Stimulated activated CD4-positive, alpha-beta T cell treated with anti-CD3 and anti-CD28 coated beads, Interleukin-4, amount 100 ng/mL, for 24 hours (primary cell): ENCODE measurements around the gene IL4R.
"Not testable (repeated sequence)": the region's sequence is repeated elsewhere in the genome, so short reads cannot be mapped to it uniquely, and the experiment has no call there.

Experiments
- DNase-seq: peaks from one replicate; pipeline ENCODE4 v3.0.0-alpha.2; 2020

The IL4R gene

GRCh38 chr16:27385398-27385797, 71.6 kb downstream of the IL4R start:
- no peak for DNase-seq

- no peak for DNase-seq
Observed at GRCh38 chr16:27386674-27387073, 72.9 kb downstream of the IL4R start.

GRCh38 chr16:27387724-27388123, 74.0 kb downstream of the IL4R start:
- DNase-seq, result no peak

GRCh38 chr16:27389272-27389961, 75.6 kb downstream of the IL4R start:
- no peak for DNase-seq

GRCh38 chr16:27390151-27390550, 76.4 kb downstream of the IL4R start:
- DNase-seq, result no peak

- DNase-seq, result no peak
Observed at GRCh38 chr16:27392671-27393070, 78.9 kb downstream of the IL4R start.

- DNase-seq, result no peak
Observed at GRCh38 chr16:27394516-27394915, 80.7 kb downstream of the IL4R start.

- DNase-seq, result not testable (repeated sequence)
Observed at GRCh38 chr16:27398341-27398893, 84.6 kb downstream of the IL4R start.

- no peak for DNase-seq
Observed at GRCh38 chr16:27398894-27399853, 85.4 kb downstream of the IL4R start.

- DNase-seq, result no peak
Observed at GRCh38 chr16:27399969-27400368, 86.2 kb downstream of the IL4R start.

GRCh38 chr16:27400751-27401620, 87.2 kb downstream of the IL4R start:
- no peak for DNase-seq

GRCh38 chr16:27401768-27402568, 88.2 kb downstream of the IL4R start, which contains the start of gene IL21R:
Gene IL21R, plus strand, starts transcription at chr16:27402174. Its CDS starts 27,898 bp downstream, at chr16:27430072.
- peak; percentile 81 for DNase-seq

- no peak for DNase-seq
Observed at GRCh38 chr16:27402569-27402963, 88.8 kb downstream of the IL4R start.

- DNase-seq, result peak; percentile 54
Observed at GRCh38 chr16:27402964-27403600, 89.3 kb downstream of the IL4R start.

GRCh38 chr16:27403601-27403992, 89.8 kb downstream of the IL4R start:
- DNase-seq, result no peak

GRCh38 chr16:27404163-27404823, 90.5 kb downstream of the IL4R start:
- DNase-seq, result peak; percentile 43

- DNase-seq, result peak; percentile 86
Observed at GRCh38 chr16:27405546-27406451, 92.0 kb downstream of the IL4R start.

GRCh38 chr16:27406511-27407128, 92.8 kb downstream of the IL4R start:
- peak; percentile 42 for DNase-seq

GRCh38 chr16:27407133-27407532, 93.4 kb downstream of the IL4R start:
- DNase-seq, result no peak
